Activated CD4-positive, alpha-beta T cell treated with anti-CD3 and anti-CD28 coated beads, Interleukin-2, amount 10 ng/mL, durations not matched to agents 7 days and 5 days (primary cell): ENCODE data around the gene SLC34A3. TPM values are rescaled to one million over a fixed set of nuclear protein-coding genes. Genes with fewer than 3 reads are reported as not detected.

Source experiments
- CTCF ChIA-PET: fragments of 350-600 bp; sonication (Branson Sonifier 250); formaldehyde crosslinking; loops from one replicate; lab custom pipeline; 2021; ENCODE audit warnings: antibody characterized with exemption; lab: Charles Lee
- POLR2A ChIA-PET: fragments of 350-600 bp; sonication (Branson Sonifier 250); formaldehyde crosslinking; loops from one replicate; lab custom pipeline; 2021; ENCODE audit warnings: antibody characterized with exemption; lab: Charles Lee
- DNase-seq: peaks from one replicate; pipeline ENCODE4 v3.0.0-alpha.2; 2020
- H3K27ac Mint-ChIP-seq: one replicate; pipeline ENCODE4 v1.8.0; 2021; ENCODE audit warnings: mild to moderate bottlenecking, moderate library complexity, mixed read lengths
- H3K27me3 Mint-ChIP-seq: one replicate; pipeline ENCODE4 v1.8.0; 2021; ENCODE audit warnings: mixed read lengths
- H3K36me3 Mint-ChIP-seq: one replicate; pipeline ENCODE4 v1.8.0; 2021; ENCODE audit warnings: low read depth, mixed read lengths
- H3K4me1 Mint-ChIP-seq: one replicate; pipeline ENCODE4 v1.8.0; 2021; ENCODE audit warnings: mixed read lengths
- H3K4me3 Mint-ChIP-seq: one replicate; pipeline ENCODE4 v1.8.0; 2021; ENCODE audit warnings: mild to moderate bottlenecking, moderate library complexity, mixed read lengths
- H3K9me3 Mint-ChIP-seq: one replicate; pipeline ENCODE4 v1.8.0; 2021; ENCODE audit warnings: mixed read lengths
- total RNA-seq, 2 experiments: library from RNA; stranded (reverse); gene quantifications; one replicate each; pipeline ENCODE4 v1.2.3, GENCODE V29; 2021

Gene SLC34A3
- total RNA-seq, 2 experiments from 2014 or later: not detected

DNA sequence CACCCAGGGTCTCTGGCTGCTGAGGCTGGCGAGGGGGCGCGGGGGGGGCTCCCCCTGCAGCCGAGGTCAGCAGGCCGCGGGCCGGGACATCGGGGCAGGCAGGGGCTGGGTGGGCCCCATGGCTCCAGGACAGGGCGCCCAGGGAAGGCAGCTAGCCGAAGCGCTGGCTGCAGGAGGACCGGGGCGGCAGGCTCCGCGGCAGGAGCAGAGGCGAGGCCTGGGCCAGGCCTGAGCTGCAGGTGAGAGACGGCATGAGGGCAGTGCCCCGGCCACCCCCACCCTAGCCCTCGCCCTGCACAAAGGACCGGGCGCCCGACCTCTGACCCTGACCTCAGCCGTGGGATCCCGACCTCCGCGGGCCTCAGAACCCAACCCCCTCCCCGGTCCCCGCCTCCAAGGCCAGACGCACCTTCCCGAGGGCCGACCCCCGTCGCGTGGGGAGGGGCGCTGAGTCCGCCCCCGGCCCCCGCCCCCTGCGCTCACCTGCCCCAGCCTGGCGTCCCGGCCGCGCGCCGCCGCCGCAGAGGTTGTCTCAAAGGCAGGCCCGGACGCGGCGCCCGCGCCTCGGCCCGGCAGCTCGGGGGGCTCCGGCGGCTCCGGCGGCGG is 9.1 kb upstream of the SLC34A3 start:
- Mint-ChIP-seq H3K27ac (no peak overlapping the region), H3K4me3 (no peak overlapping the region), H3K36me3 (peaks cover 2% of the 10 kb centered on the region), H3K9me3 (no peaks in the 10 kb centered on the region), H3K27me3 (no peaks in the 10 kb centered on the region), H3K4me1 (peaks cover 18% of the 10 kb centered on the region)
- no peak for DNase-seq
- ChIA-PET CTCF (interaction anchor here (1.1 to 1.6 kb wide), 2 partner anchors 51 to 186 kb away, joined by 3 read pairs; no protein-coding TSS in a partner anchor), POLR2A (interaction anchor here (0.5 kb wide), 1 partner anchor 198 kb away, joined by 9 read pairs; no protein-coding TSS in a partner anchor)

DNA sequence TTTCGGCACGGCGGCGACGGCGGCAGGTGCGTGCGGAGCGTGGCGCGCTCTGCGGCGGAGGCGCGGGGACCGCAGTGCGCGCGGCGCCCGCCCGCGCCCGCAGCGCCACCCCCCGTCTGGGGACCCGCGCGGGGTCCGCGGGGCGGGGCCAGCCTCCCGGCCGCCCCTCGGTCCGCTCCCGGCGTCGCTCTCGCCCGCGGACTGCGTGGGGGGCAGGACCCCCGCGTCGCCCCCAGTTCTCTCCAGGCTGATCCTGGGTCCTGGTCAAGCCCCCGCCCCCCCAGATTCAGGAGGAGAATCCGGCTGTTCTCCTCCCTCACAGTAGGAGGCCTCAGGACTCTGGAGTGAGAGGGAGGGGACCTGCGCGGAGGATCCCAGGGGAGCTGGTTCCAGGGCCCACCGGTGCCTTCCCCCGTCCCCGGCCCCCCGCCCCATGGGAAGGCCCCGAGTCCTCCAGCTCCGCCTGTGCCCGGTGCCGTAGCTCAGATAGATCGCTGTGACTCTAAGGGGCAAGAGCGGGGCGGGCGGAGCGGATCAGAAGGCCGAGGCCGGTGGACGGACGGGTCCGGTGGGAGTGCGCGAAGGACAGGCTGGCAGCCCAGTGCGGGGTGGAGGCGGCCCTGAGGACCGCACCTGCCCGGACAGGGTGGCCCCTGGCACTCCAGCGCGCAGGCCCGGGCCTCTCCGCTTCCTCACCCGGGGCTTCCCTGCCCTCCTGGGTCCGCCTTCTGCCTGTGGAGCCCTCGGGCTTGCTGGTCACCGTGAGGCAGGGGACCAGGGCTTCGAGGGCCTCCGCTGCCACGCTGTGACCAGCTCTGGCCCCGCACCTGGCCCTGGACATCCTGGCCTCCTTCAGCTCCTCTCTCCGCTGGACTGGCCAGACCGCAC is 8.3 kb upstream of the SLC34A3 start, which contains the start of gene RNF208:
Gene RNF208, minus strand, starts transcription at position 51 of the 888 bp plus-strand sequence. CDS start 1,028 bp downstream, outside the sequence.
- Mint-ChIP-seq H3K9me3 (no peaks in the 10 kb centered on the region), H3K27me3 (no peaks in the 10 kb centered on the region)

DNA sequence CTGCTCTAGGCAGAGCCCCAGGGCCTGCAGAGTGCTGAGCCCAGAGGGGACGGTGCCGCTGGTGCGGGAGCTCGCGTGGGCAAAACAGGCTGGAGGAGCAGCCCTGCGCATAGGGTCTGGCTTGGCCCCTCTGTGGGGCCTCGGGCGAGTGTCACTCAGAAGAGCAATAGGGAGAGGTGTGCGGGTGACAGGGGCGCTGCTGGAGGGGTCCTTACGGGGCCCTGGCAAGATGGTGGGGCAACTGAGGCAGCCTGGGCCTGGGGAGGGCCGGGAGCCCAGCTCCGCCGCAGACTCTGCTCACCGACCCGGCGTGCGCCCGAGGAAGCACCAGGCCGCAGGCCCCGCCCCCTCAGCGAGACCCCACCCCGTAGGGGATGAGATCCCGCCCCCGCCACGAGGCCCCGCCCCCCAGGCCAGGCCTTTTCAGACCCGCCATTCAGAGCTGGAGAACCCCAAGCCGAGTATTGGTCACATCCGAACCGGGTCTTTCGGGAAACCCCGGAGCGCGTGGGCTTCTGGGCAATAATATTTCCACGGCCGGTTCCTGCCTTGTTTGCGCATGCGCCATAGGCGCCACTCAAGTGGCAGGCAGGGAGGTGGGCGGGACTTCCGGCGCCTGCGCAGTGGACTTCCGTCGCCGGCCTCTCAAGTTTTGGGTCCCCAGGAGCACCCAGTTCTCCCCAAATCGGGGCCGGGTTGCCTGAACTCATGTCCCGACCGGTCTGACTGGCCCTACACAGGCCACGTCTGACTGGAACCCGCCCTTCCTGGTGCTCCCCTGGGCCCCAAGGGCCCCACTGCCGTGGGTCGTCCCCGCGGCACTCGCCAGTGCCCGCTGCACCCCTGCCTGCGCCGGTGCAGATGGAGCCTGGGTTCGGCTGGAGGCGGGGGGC is 7.4 kb upstream of the SLC34A3 start:
- peak; percentile 99 for DNase-seq
- POLR2A ChIA-PET: interaction anchor here (1.0 to 1.2 kb wide), 3 partner anchors 17 to 128 kb away, joined by 3 read pairs; partner anchors contain the start of genes TPRN and TUBB4B
- H3K9me3 Mint-ChIP-seq: no peaks in the 10 kb centered on the region
- H3K36me3 Mint-ChIP-seq: no peaks in the 10 kb centered on the region
- peaks cover 2% of the 10 kb centered on the region for H3K27me3 Mint-ChIP-seq
- CTCF ChIA-PET: interaction anchor here (0.5 to 6.0 kb wide), 10 partner anchors 15 to 1127 kb away, joined by 3 to 65 read pairs (median 4); partner anchors contain the start of gene TUBB4B
- peak overlapping the region; percentile 73 for H3K4me3 Mint-ChIP-seq
- peak overlapping the region; percentile 84 for H3K27ac Mint-ChIP-seq
- H3K4me1 Mint-ChIP-seq: peaks cover 21% of the 10 kb centered on the region

More for the DNA sequence above, 8.3 kb upstream of the SLC34A3 start, which contains the start of gene RNF208:
- Mint-ChIP-seq H3K4me3 (peak within 1 kb of the TSS; percentile 73), H3K36me3 (no peaks in the 10 kb centered on the region), H3K4me1 (peaks cover 18% of the 10 kb centered on the region), H3K27ac (peak within 1 kb of the TSS; percentile 84)
- POLR2A ChIA-PET: interaction anchor here (1.0 to 1.2 kb wide), 3 partner anchors 18 to 127 kb away, joined by 3 read pairs; partner anchors contain the start of genes TPRN and TUBB4B
- DNase-seq: no peak
- CTCF ChIA-PET: interaction anchor here (0.5 to 6.0 kb wide), 9 partner anchors 16 to 187 kb away, joined by 3 to 65 read pairs (median 3); partner anchors contain the start of gene TUBB4B

DNA sequence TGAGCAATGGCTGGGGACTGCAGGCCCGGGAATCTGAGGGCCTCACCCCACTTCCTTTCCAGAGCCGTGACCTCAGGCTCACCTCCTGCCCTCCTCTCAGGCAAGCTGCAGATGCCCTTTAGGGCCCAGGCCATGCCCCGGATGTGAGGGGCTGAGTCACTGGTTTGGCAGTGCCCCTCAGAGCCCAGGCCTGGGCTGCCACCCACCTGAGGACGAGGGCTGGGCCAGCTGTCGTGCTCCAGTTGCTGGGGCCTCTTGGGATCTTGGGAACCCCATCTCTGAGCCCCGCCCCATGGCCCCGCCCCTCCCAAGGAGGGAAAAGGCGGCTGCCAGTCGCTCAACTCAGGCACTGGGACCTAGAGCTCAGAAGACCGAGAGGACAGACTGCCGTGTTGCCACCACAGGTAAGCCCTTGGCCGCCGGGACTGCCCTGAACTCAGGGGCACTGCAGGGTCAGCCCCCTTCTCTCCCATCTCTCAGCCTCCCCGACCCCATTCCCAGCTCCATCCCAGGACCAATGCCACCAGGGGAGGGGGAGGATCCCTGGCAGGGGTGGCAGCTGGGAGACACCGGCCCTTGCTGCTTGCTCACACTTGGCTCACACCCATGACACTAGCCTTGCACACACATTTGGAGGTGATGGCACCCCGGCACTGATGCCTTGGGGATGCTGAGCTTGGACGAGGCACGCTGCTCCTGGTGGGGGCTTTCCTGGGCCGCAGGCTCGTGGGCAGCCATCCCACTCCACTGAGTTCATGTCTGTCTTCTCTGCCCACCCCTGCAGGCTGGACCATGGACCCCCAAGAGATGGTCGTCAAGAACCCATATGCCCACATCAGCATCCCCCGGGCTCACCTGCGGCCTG is 5.6 kb upstream of the SLC34A3 start, which contains the start of gene CYSRT1:
Gene CYSRT1, plus strand, starts transcription at position 345 of the 865 bp plus-strand sequence. Its CDS starts 448 bp downstream, at position 793.
- ChIA-PET POLR2A (no interaction called here), CTCF (interaction anchor here (0.9 to 6.0 kb wide), 4 partner anchors 13 to 129 kb away, joined by 3 to 65 read pairs (median 6); partner anchors contain the start of gene TUBB4B)
- peak within 1 kb of the TSS; percentile 73 for H3K4me3 Mint-ChIP-seq
- DNase-seq: peak; percentile 36
- no peaks in the 10 kb centered on the region for H3K36me3 Mint-ChIP-seq
- peaks cover 21% of the 10 kb centered on the region for H3K4me1 Mint-ChIP-seq
- H3K9me3 Mint-ChIP-seq: no peaks in the 10 kb centered on the region
- H3K27ac Mint-ChIP-seq: peak within 1 kb of the TSS; percentile 84
- H3K27me3 Mint-ChIP-seq: peaks cover 2% of the 10 kb centered on the region

DNA sequence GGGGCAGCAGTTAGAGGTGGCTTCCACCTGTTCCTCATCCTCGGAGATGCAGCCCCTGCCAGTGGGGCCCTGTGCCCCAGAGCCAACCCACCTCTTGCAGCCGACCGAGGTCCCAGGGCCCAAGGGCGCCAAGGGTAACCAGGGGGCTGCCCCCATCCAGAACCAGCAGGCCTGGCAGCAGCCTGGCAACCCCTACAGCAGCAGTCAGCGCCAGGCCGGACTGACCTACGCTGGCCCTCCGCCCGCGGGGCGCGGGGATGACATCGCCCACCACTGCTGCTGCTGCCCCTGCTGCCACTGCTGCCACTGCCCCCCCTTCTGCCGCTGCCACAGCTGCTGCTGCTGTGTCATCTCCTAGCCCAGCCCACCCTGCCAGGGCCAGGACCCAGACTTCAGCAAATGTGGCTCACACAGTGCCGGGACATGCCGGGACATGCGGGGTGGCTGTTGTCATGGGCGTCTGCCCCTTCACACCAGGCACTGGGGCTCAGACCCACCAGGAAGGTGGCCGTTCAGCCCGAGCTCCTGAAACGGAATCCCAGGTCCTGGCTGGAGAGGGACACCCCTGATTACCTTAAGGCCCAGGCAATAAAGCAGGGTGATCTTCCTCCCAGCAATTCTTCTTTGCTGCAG is 4.9 kb upstream of the SLC34A3 start:
- POLR2A ChIA-PET: no interaction called here
- DNase-seq: no peak
- H3K27me3 Mint-ChIP-seq: peaks cover 2% of the 10 kb centered on the region
- H3K9me3 Mint-ChIP-seq: no peaks in the 10 kb centered on the region
- peak overlapping the region; percentile 36 for H3K27ac Mint-ChIP-seq
- peaks cover 20% of the 10 kb centered on the region for H3K4me1 Mint-ChIP-seq
- CTCF ChIA-PET: interaction anchor here (1.0 to 6.0 kb wide), 3 partner anchors 12 to 179 kb away, joined by 3 to 65 read pairs (median 3); partner anchors contain the start of gene TUBB4B
- H3K36me3 Mint-ChIP-seq: no peaks in the 10 kb centered on the region
- H3K4me3 Mint-ChIP-seq: no peak overlapping the region

DNA sequence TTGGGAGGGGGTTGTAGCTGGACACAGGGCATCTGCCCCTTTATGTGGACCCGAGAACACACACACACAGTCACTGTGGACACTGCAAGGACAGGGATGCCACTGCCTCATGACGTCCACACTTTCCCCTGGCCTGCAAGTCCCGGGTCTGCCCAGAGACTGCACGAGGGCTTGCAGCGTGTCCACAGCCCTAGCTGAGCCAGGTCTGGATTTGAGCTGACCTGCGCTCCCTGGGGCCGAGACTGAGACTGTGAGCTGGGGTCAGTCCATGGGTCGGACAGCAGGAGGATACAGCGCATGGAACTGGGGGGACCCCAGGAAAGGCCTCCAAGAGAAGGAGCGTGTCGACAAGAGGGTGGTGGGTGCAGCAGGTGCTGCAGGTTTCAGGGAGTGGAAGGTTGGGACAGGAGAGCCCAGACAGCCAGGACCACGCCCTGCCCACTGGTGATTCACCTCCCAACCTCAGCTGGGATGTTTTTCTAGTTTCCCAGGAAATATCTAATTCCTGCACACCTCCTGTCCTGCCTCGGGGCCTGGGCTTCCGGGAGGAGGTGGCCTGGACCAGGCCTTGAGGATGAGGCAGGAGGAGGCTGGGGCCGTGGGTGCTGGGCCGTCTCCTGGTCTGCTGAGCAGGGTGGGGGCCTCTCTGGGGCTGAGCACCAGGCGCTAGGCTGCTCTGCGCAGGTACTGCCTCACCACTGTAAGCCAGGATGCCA is 4.2 kb upstream of the SLC34A3 start:
- CTCF ChIA-PET: interaction anchor here (0.7 to 6.0 kb wide), 11 partner anchors 12 to 191 kb away, joined by 3 to 65 read pairs (median 4); partner anchors contain the start of genes TPRN and TUBB4B
- DNase-seq: no peak
- POLR2A ChIA-PET: no interaction called here
- no peaks in the 10 kb centered on the region for H3K36me3 Mint-ChIP-seq
- peak overlapping the region; percentile 25 for H3K27ac Mint-ChIP-seq
- no peaks in the 10 kb centered on the region for H3K9me3 Mint-ChIP-seq
- H3K4me1 Mint-ChIP-seq: peaks cover 19% of the 10 kb centered on the region
- H3K27me3 Mint-ChIP-seq: peaks cover 2% of the 10 kb centered on the region
- H3K4me3 Mint-ChIP-seq: no peak overlapping the region

DNA sequence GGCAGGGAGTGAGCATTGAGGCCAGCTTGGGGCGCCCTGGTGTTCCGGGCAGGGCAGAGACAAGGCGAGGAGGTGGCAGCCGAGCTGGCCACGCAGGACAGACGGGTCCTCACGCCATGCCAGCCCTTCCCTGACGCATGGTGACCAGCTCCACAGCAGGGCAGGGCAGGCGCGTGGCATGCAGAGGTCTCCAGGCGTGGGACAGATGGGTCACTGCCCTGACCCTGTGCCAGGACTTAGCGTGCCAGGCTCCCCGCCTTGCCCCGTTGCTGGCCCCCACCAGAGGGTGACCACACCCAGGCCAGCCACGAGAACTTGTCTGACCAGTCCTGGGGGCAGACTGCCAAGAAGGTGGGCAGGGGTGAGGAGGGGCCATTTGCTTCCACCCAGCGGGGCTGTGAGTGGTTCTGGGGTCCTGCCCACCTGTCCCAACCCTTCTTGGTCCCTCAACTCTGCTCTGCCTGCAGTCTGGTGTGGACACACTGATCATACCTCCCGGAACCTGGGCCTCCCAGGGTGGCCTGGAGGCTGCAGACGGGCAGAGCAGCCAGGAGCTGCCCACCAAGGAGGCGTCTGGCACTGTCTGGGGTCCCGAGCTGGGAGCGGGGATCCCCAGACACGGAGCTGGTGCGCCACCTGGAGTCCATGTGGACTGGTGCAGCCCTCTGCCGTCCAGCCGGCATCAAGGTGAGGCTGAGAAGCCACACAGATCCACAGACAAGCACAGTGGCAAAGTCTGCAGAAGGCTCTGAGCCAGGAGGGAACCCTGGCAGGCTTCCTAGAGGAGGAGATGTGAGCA is 3.4 kb upstream of the SLC34A3 start, which contains the start of gene RNF224:
Gene RNF224, plus strand, starts transcription at position 449 of the 799 bp plus-strand sequence. CDS start 834 bp downstream, outside the sequence.
- peaks cover 19% of the 10 kb centered on the region for H3K4me1 Mint-ChIP-seq
- H3K27ac Mint-ChIP-seq: peak within 1 kb of the TSS; percentile 25
- no peak within 1 kb of the TSS for H3K4me3 Mint-ChIP-seq
- no peaks in the 10 kb centered on the region for H3K36me3 Mint-ChIP-seq
- ChIA-PET POLR2A (no interaction called here), CTCF (interaction anchor here (0.6 to 6.0 kb wide), 18 partner anchors 11 to 210 kb away, joined by 3 to 65 read pairs (median 4); partner anchors contain the start of genes TPRN and TUBB4B)
- DNase-seq: peak; percentile 86
- peaks cover 2% of the 10 kb centered on the region for H3K27me3 Mint-ChIP-seq
- H3K9me3 Mint-ChIP-seq: no peaks in the 10 kb centered on the region

DNA sequence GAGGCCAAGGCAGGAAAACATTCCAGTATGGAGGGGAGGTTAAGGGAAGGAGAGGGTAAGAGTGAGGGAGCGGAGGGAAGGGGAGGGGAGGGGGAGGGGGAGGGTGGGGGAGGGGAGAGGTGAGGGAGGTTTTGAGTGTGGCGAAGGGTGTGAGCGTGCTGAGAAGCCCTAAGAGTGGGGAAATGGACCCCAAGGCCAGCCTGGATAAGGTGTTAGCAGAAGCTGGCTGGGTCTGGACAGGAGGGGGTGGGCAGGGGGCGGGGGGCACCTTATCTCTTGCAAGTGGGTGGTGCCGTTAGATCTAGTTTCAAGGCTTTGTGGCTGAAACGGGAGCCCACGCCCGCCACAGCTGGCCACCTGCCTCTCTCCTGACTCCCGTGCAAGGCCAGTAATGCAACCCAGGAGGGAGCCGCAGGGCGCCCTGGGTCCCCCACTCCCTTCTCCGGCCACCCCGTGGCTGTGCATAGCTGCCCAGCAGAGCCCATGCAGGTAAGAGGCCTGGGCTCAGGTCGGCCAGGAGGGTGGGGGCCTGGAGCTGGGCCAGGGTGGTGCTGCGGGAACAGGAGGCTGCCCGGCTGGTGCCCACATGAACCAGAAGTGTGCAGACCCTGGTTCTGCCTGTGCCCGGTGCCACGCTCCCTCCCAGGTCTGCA is 2.7 kb upstream of the SLC34A3 start:
- DNase-seq: no peak
- H3K36me3 Mint-ChIP-seq: no peaks in the 10 kb centered on the region
- no peaks in the 10 kb centered on the region for H3K9me3 Mint-ChIP-seq
- peaks cover 16% of the 10 kb centered on the region for H3K4me1 Mint-ChIP-seq
- ChIA-PET CTCF (interaction anchor here (0.7 to 6.0 kb wide), 12 partner anchors 10 to 209 kb away, joined by 3 to 65 read pairs (median 4); partner anchors contain the start of gene TUBB4B), POLR2A (no interaction called here)
- H3K27me3 Mint-ChIP-seq: peaks cover 2% of the 10 kb centered on the region
- no peak overlapping the region for H3K4me3 Mint-ChIP-seq
- no peak overlapping the region for H3K27ac Mint-ChIP-seq

DNA sequence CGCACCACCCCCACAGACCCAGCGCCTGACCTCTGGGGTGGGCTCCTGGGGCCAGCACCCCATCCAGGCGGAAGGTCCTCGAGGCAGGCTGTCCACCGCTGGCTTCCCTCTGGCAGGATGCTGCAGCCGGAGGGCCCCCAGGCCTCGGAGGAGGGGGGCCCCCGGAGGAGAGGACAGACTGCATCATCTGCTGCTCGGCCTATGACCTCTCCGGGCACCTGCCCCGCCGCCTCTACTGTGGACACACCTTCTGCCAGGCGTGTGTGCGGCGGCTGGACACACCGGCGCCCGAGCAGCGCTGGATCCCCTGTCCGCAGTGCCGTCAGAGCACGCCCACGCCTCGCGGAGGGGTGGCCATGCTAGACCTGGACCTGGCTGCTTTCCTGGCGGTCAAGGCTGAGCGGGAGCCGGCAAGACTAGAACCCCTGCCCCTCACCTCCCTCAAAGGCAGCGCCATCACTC is 2.2 kb upstream of the SLC34A3 start:
- DNase-seq: no peak
- Mint-ChIP-seq H3K9me3 (no peaks in the 10 kb centered on the region), H3K27ac (no peak overlapping the region), H3K36me3 (no peaks in the 10 kb centered on the region), H3K27me3 (peaks cover 2% of the 10 kb centered on the region), H3K4me1 (peaks cover 14% of the 10 kb centered on the region), H3K4me3 (no peak overlapping the region)
- ChIA-PET CTCF (interaction anchor here (1.0 to 2.4 kb wide), 3 partner anchors 113 to 158 kb away, joined by 3 to 7 read pairs (median 6); no protein-coding TSS in a partner anchor), POLR2A (no interaction called here)
